Measurements from ENCODE around the gene IFNGR1. TPM values are rescaled to one million over a fixed set of nuclear protein-coding genes. Genes with fewer than 3 reads are reported as not detected.
A peak's percentile ranks its signal among the peaks of the same experiment; 100 is the strongest.
"Not testable (repeated sequence)": the region's sequence is repeated elsewhere in the genome, so short reads cannot be mapped to it uniquely, and the experiment has no call there.

IFNGR1 gene
- total RNA-seq, 6 experiments from 2014 or later: 25.8 to 88.8 (median 37.4) TPM

- H3K27me3 ChIP-seq: no peaks in the 10 kb centered on the region
- H3K4me3 ChIP-seq: peak overlapping the region; percentile 76 to 84 (median 79)
- peaks cover 0 to 49% (median 13%) of the 10 kb centered on the region in 4 donors for H3K4me1 ChIP-seq
- H3K36me3 ChIP-seq: no peaks in the 10 kb centered on the region
- 0% methylated on average over 9 of the region's 13 CpGs for whole genome bisulfite sequencing (ENCODE audit: insufficient coverage, low coverage, low lambda C conversion rate, missing lambda C conversion rate)
- intact Hi-C loops (cut with DNase I): no loop called here
- H3K27ac ChIP-seq: peak overlapping the region; percentile 94 to 99 (median 97)
- TF ChIP-seq POLR2A (IDR thresholded peaks at IDR 0.05) (no peak), CTCF (IDR thresholded peaks at IDR 0.05) (no peak)
- ATAC-seq: peak; percentile 48 to 75 (median 64)
- DNase-seq: peak in 1 of 3 donors; percentile 64
- H3K9me3 ChIP-seq: no peaks in the 10 kb centered on the region
Observed at GRCh38 chr6:137218473-137218916, 690 bp downstream of the IFNGR1 start.

GRCh38 chr6:137217801-137218472 is 1.2 kb downstream of the IFNGR1 start:
- peak; percentile 52 for TF ChIP-seq POLR2A (IDR thresholded peaks at IDR 0.05)
- no peak for TF ChIP-seq CTCF (IDR thresholded peaks at IDR 0.05)
- intact Hi-C loops (cut with DNase I): no loop called here
- Histone ChIP-seq H3K9me3 (no peaks in the 10 kb centered on the region), H3K27ac (peak overlapping the region; percentile 94 to 99 (median 97)), H3K27me3 (no peaks in the 10 kb centered on the region), H3K4me3 (peak overlapping the region; percentile 76 to 84 (median 79)), H3K36me3 (no peaks in the 10 kb centered on the region), H3K4me1 (peaks cover 0 to 55% (median 14%) of the 10 kb centered on the region in 4 donors)
- ATAC-seq (peak; percentile 20 to 58 (median 50)), DNase-seq (peak in 1 of 3 donors; percentile 73)
- 13% methylated on average over 12 of the region's 12 CpGs for WGBS (ENCODE audit: insufficient coverage, low coverage, low lambda C conversion rate, missing lambda C conversion rate)

- WGBS (ENCODE audit: insufficient coverage, low coverage, low lambda C conversion rate, missing lambda C conversion rate): 68% methylated on average over 7 of the region's 12 CpGs
- Histone ChIP-seq H3K4me1 (peaks cover 0 to 62% (median 14%) of the 10 kb centered on the region in 4 donors), H3K27ac (peak overlapping the region; percentile 23 to 99 (median 97)), H3K4me3 (peak overlapping the region; percentile 76 to 84 (median 79)), H3K9me3 (no peaks in the 10 kb centered on the region), H3K27me3 (no peaks in the 10 kb centered on the region), H3K36me3 (no peaks in the 10 kb centered on the region)
- DNase-seq (peak in 1 of 3 donors; percentile 37), ATAC-seq (peak in 1 of 4 donors; percentile 39)
- TF ChIP-seq POLR2A (IDR thresholded peaks at IDR 0.05) (no peak), CTCF (IDR thresholded peaks at IDR 0.05) (no peak)
- intact Hi-C loops (cut with DNase I): no loop called here
Observed at GRCh38 chr6:137216875-137217553, 2.2 kb downstream of the IFNGR1 start.

- no peak for DNase-seq
- Histone ChIP-seq H3K36me3 (no peaks in the 10 kb centered on the region), H3K9me3 (no peaks in the 10 kb centered on the region), H3K27me3 (no peaks in the 10 kb centered on the region), H3K4me1 (peaks cover 0 to 71% (median 17%) of the 10 kb centered on the region in 4 donors), H3K4me3 (peak overlapping the region; percentile 76 to 84 (median 79)), H3K27ac (peak overlapping the region in 2 of 3 donors; percentile 97 to 99)
- TF ChIP-seq CTCF (IDR thresholded peaks at IDR 0.05): no peak
- TF ChIP-seq POLR2A (IDR thresholded peaks at IDR 0.05): no peak
- no peak for ATAC-seq
- intact Hi-C loops (cut with DNase I): no loop called here
Observed at GRCh38 chr6:137216106-137216505, 3.1 kb downstream of the IFNGR1 start.

GRCh38 chr6:137215630-137216029 is 3.6 kb downstream of the IFNGR1 start:
- H3K27me3 ChIP-seq; DNase-seq; H3K9me3 ChIP-seq; H3K36me3 ChIP-seq; intact Hi-C loops (cut with DNase I); ATAC-seq: not testable (repeated sequence)
- Histone ChIP-seq H3K4me3 (peak overlapping the region in 1 of 3 donors; percentile 3), H3K27ac (peak overlapping the region in 1 of 3 donors; percentile 97), H3K4me1 (peaks cover 0 to 76% (median 19%) of the 10 kb centered on the region in 4 donors)
- 73% methylated on average over 3 of the region's 3 CpGs for WGBS (ENCODE audit: insufficient coverage, low coverage, low lambda C conversion rate, missing lambda C conversion rate)

All from right lobe of liver (tissue), 6 donors.